Measurements from ENCODE around the gene UNC5CL. TPM values are rescaled to one million over a fixed set of nuclear protein-coding genes. Genes with fewer than 3 reads are reported as not detected.
"Not testable (repeated sequence)": the region's sequence is repeated elsewhere in the genome, so short reads cannot be mapped to it uniquely, and the experiment has no call there.

UNC5CL gene
- total and polyA plus RNA-seq, 11 donors = 0.21 to 1.1 (median 0.50) TPM

- intact Hi-C loops (cut with DNase I) = loop anchor here in 8 of 10 donors (2.0 to 10.0 kb wide), 6 partner anchors 23 to 313 kb away; no protein-coding TSS in a partner anchor
- not testable (repeated sequence) for H3K4me1 ChIP-seq, H3K4me3 ChIP-seq, H3K27ac ChIP-seq, H3K9me3 ChIP-seq, H3K27me3 ChIP-seq, H3K36me3 ChIP-seq
- peak in 3 of 4 donors; percentile 44 to 68 (median 63) for ATAC-seq
- peak in 4 of 5 donors; percentile 34 to 45 (median 43) for DNase-seq
- whole genome bisulfite sequencing, 4 donors = 16 to 36% (median 24%) methylated on average over 7 of the region's 7 CpGs
- peak; percentile 48 to 68 (median 61) for TF ChIP-seq CTCF (IDR thresholded peaks at IDR 0.05)
These were observed 32.8 kb downstream of the UNC5CL start for GRCh38 chr6:41006217-41006616.

- 84 to 90% (median 87%) methylated on average over 3 of the region's 3 CpGs for WGBS, 4 donors
- Histone ChIP-seq H3K4me1 (peaks cover 0 to 24% (median 4%) of the 10 kb centered on the region in 12 donors), H3K36me3 (no peaks in the 10 kb centered on the region), H3K27ac (no peak overlapping the region), H3K9me3 (no peaks in the 10 kb centered on the region), H3K4me3 (no peak overlapping the region), H3K27me3 (peaks cover 0 to 5% (median 0%) of the 10 kb centered on the region in 9 donors)
- DNase-seq (no peak), ATAC-seq (no peak)
- TF ChIP-seq POLR2A (IDR thresholded peaks at IDR 0.05) (no peak), CTCF (IDR thresholded peaks at IDR 0.05) (no peak)
- intact Hi-C loops (cut with DNase I) = loop anchor here in 4 of 10 donors (5.0 to 10.0 kb wide), 2 partner anchors 63 to 105 kb away; no protein-coding TSS in a partner anchor
These were observed 36.9 kb downstream of the UNC5CL start for GRCh38 chr6:41002168-41002567.

GRCh38 chr6:41000248-41000647, 38.8 kb downstream of the UNC5CL start:
- intact Hi-C loops (cut with DNase I) = loop anchor here in 4 of 10 donors (5.0 to 10.0 kb wide), 2 partner anchors 65 to 103 kb away; no protein-coding TSS in a partner anchor
- ATAC-seq = no peak
- Histone ChIP-seq H3K4me1 (peaks cover 0 to 32% (median 4%) of the 10 kb centered on the region in 12 donors), H3K36me3 (no peaks in the 10 kb centered on the region), H3K27ac (peak overlapping the region in 2 of 12 donors; percentile 24 to 82), H3K27me3 (peaks cover 0 to under 1% (median 0%) of the 10 kb centered on the region in 9 donors), H3K9me3 (no peaks in the 10 kb centered on the region), H3K4me3 (no peak overlapping the region)
- WGBS, 4 donors = 50 to 62% (median 54%) methylated on average over 4 of the region's 4 CpGs
- TF ChIP-seq CTCF (IDR thresholded peaks at IDR 0.05) (no peak), POLR2A (IDR thresholded peaks at IDR 0.05) (no peak)
- DNase-seq = no peak

- Histone ChIP-seq H3K27me3 (no peaks in the 10 kb centered on the region), H3K27ac (peak overlapping the region in 4 of 12 donors; percentile 6 to 82 (median 52)), H3K9me3 (no peaks in the 10 kb centered on the region), H3K4me3 (no peak overlapping the region), H3K36me3 (no peaks in the 10 kb centered on the region), H3K4me1 (peaks cover 0 to 32% (median 4%) of the 10 kb centered on the region in 12 donors)
- TF ChIP-seq POLR2A (IDR thresholded peaks at IDR 0.05) (no peak), CTCF (IDR thresholded peaks at IDR 0.05) (peak in 11 of 12 donors; percentile 9 to 67 (median 41))
- DNase-seq (peak in 4 of 5 donors; percentile 67 to 79 (median 69)), ATAC-seq (peak; percentile 61 to 76 (median 68))
- 37 to 41% (median 39%) methylated on average over 3 of the region's 3 CpGs for WGBS, 4 donors
- intact Hi-C loops (cut with DNase I) = loop anchor here in 1 of 10 donors (5.0 kb wide), 1 partner anchor 97 kb away; no protein-coding TSS in a partner anchor
These were observed 39.5 kb downstream of the UNC5CL start for GRCh38 chr6:40999569-40999968.

Measured in heart left ventricle (tissue), 16 donors.